ENCODE data around the gene FAIM2. TPM values are rescaled to one million over a fixed set of nuclear protein-coding genes. Genes with fewer than 3 reads are reported as not detected.

The FAIM2 gene
- total and polyA plus RNA-seq, 9 of the 15 experiments (the other 6 are each of a cell fraction or from before 2014, with no cell fraction given): 0.01 to 0.10 TPM; not detected in 7

DNA sequence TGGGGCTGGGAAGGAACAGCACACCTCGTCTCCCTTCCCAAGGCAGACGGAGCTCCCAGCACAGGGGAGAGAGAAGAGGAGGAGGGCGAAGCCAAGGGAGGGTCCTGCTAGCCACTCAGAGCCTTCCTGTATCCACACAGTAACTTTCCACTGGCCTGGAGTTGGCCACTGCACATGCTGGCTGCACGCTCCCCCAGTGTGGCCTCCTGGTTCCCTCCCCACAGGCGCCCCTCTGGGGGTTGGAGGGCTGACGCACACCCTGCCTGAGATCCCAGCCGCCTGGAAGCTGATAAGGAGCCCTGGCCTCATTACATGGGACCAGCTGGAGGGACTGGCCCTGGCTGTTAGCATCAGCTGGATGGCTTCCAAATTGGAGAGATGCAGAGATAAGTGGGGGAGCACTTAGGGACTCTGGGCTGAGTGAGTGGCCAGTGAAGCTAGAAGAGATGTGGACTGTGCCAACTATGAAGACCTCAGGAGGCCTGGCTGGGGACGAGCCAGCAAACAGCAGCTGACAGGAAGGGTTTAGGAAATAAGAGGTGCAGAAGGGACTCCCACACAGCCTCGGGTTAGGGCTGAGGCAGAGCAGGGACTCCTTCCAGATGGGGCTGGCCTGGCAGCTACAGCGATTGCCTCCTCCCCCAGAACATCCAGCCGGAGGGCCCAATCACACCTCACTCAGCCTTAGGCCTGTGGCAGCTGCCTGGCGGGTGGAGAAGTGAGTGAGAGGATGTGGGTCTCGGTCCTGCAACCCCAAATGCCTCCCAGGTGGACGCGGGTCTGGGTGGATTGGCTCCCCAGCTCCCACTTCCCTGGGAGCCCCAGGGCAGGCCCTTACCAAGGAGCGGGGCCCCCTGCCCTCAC lies 34.5 kb downstream of the FAIM2 start (continued):
- TF ChIP-seq, protein P1, sequence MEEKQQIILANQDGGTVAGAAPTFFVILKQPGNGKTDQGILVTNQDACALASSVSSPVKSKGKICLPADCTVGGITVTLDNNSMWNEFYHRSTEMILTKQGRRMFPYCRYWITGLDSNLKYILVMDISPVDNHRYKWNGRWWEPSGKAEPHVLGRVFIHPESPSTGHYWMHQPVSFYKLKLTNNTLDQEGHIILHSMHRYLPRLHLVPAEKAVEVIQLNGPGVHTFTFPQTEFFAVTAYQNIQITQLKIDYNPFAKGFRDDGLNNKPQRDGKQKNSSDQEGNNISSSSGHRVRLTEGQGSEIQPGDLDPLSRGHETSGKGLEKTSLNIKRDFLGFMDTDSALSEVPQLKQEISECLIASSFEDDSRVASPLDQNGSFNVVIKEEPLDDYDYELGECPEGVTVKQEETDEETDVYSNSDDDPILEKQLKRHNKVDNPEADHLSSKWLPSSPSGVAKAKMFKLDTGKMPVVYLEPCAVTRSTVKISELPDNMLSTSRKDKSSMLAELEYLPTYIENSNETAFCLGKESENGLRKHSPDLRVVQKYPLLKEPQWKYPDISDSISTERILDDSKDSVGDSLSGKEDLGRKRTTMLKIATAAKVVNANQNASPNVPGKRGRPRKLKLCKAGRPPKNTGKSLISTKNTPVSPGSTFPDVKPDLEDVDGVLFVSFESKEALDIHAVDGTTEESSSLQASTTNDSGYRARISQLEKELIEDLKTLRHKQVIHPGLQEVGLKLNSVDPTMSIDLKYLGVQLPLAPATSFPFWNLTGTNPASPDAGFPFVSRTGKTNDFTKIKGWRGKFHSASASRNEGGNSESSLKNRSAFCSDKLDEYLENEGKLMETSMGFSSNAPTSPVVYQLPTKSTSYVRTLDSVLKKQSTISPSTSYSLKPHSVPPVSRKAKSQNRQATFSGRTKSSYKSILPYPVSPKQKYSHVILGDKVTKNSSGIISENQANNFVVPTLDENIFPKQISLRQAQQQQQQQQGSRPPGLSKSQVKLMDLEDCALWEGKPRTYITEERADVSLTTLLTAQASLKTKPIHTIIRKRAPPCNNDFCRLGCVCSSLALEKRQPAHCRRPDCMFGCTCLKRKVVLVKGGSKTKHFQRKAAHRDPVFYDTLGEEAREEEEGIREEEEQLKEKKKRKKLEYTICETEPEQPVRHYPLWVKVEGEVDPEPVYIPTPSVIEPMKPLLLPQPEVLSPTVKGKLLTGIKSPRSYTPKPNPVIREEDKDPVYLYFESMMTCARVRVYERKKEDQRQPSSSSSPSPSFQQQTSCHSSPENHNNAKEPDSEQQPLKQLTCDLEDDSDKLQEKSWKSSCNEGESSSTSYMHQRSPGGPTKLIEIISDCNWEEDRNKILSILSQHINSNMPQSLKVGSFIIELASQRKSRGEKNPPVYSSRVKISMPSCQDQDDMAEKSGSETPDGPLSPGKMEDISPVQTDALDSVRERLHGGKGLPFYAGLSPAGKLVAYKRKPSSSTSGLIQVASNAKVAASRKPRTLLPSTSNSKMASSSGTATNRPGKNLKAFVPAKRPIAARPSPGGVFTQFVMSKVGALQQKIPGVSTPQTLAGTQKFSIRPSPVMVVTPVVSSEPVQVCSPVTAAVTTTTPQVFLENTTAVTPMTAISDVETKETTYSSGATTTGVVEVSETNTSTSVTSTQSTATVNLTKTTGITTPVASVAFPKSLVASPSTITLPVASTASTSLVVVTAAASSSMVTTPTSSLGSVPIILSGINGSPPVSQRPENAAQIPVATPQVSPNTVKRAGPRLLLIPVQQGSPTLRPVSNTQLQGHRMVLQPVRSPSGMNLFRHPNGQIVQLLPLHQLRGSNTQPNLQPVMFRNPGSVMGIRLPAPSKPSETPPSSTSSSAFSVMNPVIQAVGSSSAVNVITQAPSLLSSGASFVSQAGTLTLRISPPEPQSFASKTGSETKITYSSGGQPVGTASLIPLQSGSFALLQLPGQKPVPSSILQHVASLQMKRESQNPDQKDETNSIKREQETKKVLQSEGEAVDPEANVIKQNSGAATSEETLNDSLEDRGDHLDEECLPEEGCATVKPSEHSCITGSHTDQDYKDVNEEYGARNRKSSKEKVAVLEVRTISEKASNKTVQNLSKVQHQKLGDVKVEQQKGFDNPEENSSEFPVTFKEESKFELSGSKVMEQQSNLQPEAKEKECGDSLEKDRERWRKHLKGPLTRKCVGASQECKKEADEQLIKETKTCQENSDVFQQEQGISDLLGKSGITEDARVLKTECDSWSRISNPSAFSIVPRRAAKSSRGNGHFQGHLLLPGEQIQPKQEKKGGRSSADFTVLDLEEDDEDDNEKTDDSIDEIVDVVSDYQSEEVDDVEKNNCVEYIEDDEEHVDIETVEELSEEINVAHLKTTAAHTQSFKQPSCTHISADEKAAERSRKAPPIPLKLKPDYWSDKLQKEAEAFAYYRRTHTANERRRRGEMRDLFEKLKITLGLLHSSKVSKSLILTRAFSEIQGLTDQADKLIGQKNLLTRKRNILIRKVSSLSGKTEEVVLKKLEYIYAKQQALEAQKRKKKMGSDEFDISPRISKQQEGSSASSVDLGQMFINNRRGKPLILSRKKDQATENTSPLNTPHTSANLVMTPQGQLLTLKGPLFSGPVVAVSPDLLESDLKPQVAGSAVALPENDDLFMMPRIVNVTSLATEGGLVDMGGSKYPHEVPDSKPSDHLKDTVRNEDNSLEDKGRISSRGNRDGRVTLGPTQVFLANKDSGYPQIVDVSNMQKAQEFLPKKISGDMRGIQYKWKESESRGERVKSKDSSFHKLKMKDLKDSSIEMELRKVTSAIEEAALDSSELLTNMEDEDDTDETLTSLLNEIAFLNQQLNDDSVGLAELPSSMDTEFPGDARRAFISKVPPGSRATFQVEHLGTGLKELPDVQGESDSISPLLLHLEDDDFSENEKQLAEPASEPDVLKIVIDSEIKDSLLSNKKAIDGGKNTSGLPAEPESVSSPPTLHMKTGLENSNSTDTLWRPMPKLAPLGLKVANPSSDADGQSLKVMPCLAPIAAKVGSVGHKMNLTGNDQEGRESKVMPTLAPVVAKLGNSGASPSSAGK (IDR thresholded peaks at IDR 0.05): peak; percentile 92
- TF ChIP-seq SIX5 (IDR thresholded peaks at IDR 0.05; ENCODE audit: borderline replicate concordance in 1 of 2, insufficient read depth in 1 of 2, low read depth in 1 of 2, low read length in 2 of 2) (no peak), MBD2 (IDR thresholded peaks at IDR 0.05; ENCODE audit: borderline replicate concordance, low read depth) (peak; percentile 90)
- TF ChIP-seq, protein P2, sequence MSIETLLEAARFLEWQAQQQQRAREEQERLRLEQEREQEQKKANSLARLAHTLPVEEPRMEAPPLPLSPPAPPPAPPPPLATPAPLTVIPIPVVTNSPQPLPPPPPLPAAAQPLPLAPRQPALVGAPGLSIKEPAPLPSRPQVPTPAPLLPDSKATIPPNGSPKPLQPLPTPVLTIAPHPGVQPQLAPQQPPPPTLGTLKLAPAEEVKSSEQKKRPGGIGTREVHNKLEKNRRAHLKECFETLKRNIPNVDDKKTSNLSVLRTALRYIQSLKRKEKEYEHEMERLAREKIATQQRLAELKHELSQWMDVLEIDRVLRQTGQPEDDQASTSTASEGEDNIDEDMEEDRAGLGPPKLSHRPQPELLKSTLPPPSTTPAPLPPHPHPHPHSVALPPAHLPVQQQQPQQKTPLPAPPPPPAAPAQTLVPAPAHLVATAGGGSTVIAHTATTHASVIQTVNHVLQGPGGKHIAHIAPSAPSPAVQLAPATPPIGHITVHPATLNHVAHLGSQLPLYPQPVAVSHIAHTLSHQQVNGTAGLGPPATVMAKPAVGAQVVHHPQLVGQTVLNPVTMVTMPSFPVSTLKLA (conservative IDR thresholded peaks at IDR 0.05): peak; percentile 88 to 90
